Right hindlimb (tissue), 1 donor: ENCODE measurements around the gene ANKH.

Experiments
- DNase-seq: peaks from one replicate; pipeline ENCODE4 v3.0.0-alpha.2; 2018

ANKH gene

GRCh38 chr5:14710313-14710994 lies 161.1 kb downstream of the ANKH start:
- DNase-seq, result no peak

GRCh38 chr5:14708551-14708950 lies 163.0 kb downstream of the ANKH start:
- DNase-seq, result no peak

- no peak for DNase-seq
These were observed 163.7 kb downstream of the ANKH start for GRCh38 chr5:14707811-14708390.

- DNase-seq, result no peak
These were observed 165.0 kb downstream of the ANKH start for GRCh38 chr5:14706615-14707021.

GRCh38 chr5:14705556-14705955 lies 166.0 kb downstream of the ANKH start:
- DNase-seq, result no peak

GRCh38 chr5:14702238-14702839 lies 169.2 kb downstream of the ANKH start:
- DNase-seq, result no peak

GRCh38 chr5:14701556-14701955 lies 170.0 kb downstream of the ANKH start:
- DNase-seq, result no peak

GRCh38 chr5:14700478-14701436 lies 170.8 kb downstream of the ANKH start:
- DNase-seq, result no peak

- DNase-seq, result no peak
These were observed 171.7 kb downstream of the ANKH start for GRCh38 chr5:14699807-14700400.

- DNase-seq, result no peak
These were observed 172.4 kb downstream of the ANKH start for GRCh38 chr5:14699159-14699558.

- no peak for DNase-seq
These were observed 173.1 kb downstream of the ANKH start for GRCh38 chr5:14698495-14698894.

- DNase-seq, result no peak
These were observed 174.7 kb downstream of the ANKH start for GRCh38 chr5:14696851-14697250.

GRCh38 chr5:14696057-14696456 lies 175.5 kb downstream of the ANKH start:
- DNase-seq, result no peak

- no peak for DNase-seq
These were observed 176.4 kb downstream of the ANKH start for GRCh38 chr5:14695152-14695551.

- DNase-seq, result no peak
These were observed 178.5 kb downstream of the ANKH start for GRCh38 chr5:14693070-14693469.

- DNase-seq, result no peak
These were observed 184.4 kb downstream of the ANKH start for GRCh38 chr5:14687023-14687665.

GRCh38 chr5:14686517-14686916 lies 185.1 kb downstream of the ANKH start:
- DNase-seq, result no peak

GRCh38 chr5:14685757-14686156 lies 185.8 kb downstream of the ANKH start:
- no peak for DNase-seq

GRCh38 chr5:14684757-14685156 lies 186.8 kb downstream of the ANKH start:
- DNase-seq, result no peak

GRCh38 chr5:14683906-14684455 lies 187.6 kb downstream of the ANKH start:
- no peak for DNase-seq

- DNase-seq, result no peak
These were observed 190.3 kb downstream of the ANKH start for GRCh38 chr5:14681236-14681752.

GRCh38 chr5:14679595-14679994 lies 192.0 kb downstream of the ANKH start:
- no peak for DNase-seq
